Lower leg skin (tissue), 3 donors: ENCODE measurements around the gene ABHD12.

Experiments
- CTCF ChIP-seq, 3 donors: fragments of 450-650 bp; IDR thresholded peaks; one replicate each; pipeline ENCODE4 v1.5.1; 2016; ENCODE audit warnings: antibody characterized with exemption in 3 of 3, mild to moderate bottlenecking in 3 of 3, moderate library complexity in 2 of 3
- POLR2A ChIP-seq, 2 donors: fragments of 450-650 bp; IDR thresholded peaks; one replicate each; pipeline ENCODE4 v1.6.1; 2016 to 2017; ENCODE audit warnings: antibody characterized with exemption in 2 of 2, mild to moderate bottlenecking in 1 of 2, moderate library complexity in 1 of 2

GRCh38 chr20:25368526-25368925 is 22.1 kb downstream of the ABHD12 start:
- TF ChIP-seq CTCF (IDR thresholded peaks at IDR 0.05) (no peak), POLR2A (IDR thresholded peaks at IDR 0.05) (no peak)
